HG03469 (cell line): ENCODE measurements around the gene AFTPH.

Experiments
- ATAC-seq: cut with Tn5 transposase; IDR thresholded peaks from one replicate; pipeline ENCODE4 v1.9.1; 2021; ENCODE audit warnings: mild to moderate bottlenecking, moderate library complexity, moderate number of reproducible peaks; ENCODE audit not compliant: unreplicated experiment

Gene AFTPH

GRCh38 chr2:64608867-64609226 is 84.7 kb downstream of the AFTPH start:
- ATAC-seq, result peak; percentile 2

DNA sequence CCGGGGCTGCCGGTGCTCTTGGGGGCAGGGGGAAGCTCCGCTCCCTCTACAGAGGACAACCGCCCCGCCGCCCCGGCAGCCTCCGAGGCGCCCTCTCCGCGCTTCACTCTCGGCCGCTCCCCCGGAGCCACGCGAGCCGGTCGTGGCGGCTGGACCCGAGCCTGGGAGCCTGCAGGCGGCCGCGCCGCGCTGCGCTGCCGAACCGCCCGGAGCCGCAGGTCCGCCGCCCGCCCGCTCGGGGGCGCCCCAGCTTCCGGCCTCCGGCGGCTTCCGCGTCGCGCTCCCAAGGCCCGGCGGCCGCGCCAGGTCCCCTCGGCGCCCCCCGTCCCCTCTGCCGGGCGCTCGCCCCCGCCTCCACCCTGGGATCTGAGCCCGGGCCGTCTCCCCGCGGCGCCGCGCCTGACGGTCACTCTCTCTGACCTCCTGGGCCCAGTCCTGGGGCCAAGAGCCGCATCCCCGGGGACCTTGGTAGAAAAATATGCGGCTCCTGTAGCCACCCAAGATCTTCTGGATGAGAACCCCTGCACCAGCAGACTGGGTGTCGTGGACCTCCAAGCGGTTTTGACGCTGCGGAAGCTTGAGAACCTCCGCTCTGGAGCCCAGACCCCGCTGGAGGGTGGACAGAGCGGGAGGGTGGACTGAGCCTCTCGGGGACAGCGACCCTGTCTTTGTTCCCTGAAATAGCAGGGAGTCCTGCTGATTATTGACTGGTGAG is 85.3 kb downstream of the AFTPH start:
- ATAC-seq, result peak; percentile 24

DNA sequence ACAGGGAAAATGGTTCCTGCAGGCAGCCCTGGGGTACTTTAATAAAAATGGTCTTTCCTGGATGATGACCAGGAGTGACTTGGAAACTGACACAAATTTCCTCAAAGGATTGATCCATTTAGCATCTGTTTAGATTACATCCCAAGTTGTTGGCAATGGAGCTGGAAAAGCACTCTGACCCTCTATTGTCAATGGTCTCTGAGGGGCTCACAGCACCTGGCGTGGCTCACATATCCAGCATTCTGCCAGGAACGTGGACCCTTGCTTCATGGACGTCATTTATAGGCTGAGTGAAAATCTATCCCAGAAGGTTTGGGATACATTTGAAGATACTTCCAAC is 85.8 kb downstream of the AFTPH start:
- ATAC-seq, result no peak

DNA sequence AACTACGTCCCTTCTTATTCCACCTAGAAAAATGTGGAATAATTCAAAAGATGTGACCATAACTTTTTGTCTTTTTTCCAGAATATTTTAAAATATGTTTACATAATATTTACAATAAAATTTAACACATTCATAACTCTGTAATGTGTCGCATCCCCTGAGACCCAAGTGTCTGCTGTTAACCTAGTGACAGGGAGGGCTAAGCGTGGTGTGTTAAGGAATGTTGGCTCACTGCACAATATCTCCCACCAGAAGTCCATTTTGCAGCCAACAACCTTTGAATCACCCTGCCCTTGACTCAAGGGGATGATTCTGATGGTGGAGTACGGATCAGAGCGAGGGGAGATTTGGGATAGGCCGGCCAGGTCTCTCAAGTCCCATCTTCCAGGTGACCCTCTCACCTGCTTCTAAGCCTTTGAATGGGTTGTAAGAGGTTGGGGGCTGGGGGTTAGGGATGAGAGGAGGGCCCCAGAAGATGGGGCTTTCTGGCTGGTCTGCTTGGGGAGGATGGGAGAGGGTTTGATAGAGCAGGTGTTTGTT is 86.3 kb downstream of the AFTPH start:
- ATAC-seq, result no peak

GRCh38 chr2:64612575-64613195 is 88.6 kb downstream of the AFTPH start:
- ATAC-seq, result no peak

GRCh38 chr2:64613276-64613675 is 89.1 kb downstream of the AFTPH start:
- ATAC-seq, result no peak

GRCh38 chr2:64615192-64615763 is 91.2 kb downstream of the AFTPH start:
- no peak for ATAC-seq

- ATAC-seq, result no peak
Measured at GRCh38 chr2:64615844-64616536, 91.9 kb downstream of the AFTPH start.

DNA sequence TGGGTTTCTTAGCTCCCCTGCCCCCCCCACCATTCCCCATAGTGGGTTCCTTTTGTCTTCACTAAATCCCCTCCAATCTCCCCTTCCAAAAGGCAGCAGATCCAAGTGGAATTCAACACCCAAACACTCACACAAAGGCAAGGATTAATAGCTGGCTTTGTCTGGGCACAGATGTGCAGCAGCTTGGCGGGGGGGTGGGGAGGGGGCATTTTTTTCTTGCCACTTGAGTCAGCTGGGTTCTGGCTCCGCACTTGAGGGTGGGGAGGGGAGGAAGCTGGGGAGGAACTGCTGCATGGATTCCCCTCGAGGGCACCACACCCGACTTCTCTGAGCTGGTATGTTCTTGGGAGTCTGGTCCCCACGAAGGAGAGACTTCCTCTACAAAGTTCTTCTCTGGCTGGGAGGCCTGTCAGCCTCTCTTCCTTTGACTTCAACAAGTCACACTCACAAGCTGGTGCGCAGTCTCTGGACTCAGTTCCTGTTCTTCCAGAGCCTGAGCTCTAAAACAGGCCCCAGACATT is 93.6 kb downstream of the AFTPH start:
- ATAC-seq, result no peak

GRCh38 chr2:64620661-64621060 is 96.5 kb downstream of the AFTPH start:
- no peak for ATAC-seq

DNA sequence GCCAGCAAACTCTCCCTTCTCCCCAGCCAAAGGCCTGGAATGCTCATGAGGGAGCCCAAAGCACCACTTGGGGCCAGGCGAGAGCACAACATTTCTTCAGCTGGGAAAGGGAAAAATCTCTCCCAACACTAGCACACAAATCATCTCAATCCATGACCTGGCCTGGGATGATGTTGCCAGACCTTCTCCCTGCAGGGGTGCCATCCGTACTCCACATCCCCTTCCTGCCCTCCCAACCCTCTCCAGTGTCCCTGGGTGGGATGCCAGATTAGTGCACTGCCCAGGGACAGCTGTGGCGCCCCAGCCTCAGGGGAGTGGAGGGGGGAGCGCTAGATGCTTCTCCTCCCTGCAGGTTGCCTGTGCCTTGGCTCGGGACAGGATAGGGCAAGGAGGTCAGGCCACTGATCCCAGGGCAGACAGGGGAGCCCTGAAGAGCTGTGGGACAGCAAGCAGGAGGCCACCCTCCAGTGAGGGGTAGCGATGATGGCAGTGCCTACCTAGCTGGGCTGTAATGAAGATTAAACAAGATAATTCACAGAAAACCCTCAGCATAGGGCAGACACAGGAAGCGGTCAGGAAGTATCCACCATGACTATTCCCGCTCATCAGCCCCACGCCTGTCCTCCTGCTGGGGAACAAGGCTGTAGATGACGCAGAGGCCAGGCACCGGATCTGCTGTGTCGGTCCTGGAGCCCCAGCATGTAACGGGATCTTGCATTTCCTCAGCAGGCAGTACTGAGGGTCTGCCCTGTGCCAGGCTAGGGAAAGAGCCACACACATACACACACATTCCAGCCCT is 98.5 kb downstream of the AFTPH start:
- ATAC-seq, result no peak

DNA sequence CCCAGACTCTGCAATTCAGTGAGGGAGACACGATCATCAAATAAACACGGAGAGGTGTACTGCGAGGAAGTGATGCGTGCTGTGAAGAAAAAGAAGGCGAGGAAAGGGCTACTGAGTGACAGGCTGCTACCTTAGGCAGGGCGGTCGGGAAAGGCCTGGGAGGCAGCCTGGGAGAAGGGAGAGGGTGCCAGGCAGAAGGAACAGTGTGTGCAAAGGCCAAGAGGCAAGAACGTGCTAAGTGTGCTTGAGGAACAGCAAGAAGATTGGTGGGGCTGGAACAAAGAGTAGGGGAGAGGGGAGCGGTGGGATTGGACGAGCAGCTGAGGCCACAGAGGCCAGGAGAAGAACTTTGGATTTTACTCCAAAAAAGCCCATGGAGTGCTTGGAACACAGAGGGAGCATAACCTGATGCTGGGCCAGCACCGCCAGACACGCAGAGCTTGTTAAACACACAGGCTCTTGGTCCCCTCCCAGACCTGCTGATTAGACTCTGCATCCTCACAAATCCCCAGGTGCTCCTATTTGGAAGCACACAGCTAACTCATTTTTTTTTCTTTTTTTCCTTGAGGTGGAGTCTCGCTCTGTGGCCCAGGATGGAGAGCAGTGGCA is 99.2 kb downstream of the AFTPH start:
- ATAC-seq, result no peak

DNA sequence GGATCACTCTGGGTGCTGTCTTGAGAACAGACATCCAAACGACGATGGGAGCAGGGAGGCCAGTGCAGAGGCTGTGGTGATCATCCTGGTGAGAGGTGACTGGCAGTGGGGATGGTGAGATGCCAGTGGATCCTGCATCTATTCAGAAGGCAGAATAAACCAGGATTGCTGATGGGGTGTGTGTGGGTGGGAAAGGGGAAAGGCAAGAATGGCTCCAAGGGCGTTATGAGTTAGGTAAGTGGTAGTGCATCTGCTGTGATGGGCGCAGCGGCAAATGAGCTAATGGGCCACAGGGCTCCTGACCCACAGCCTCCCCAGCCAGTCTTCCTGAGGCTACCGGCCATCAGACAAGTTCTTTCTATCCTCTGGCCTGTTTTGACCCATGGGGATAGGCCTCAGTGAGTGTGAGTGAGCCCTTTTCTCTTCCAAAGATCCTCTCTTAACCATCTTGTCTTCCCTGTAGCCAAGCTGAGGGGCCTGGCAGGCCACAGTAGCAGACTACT is 100.0 kb downstream of the AFTPH start:
- no peak for ATAC-seq

- ATAC-seq, result no peak
Measured at GRCh38 chr2:64624862-64625261, 100.7 kb downstream of the AFTPH start.

GRCh38 chr2:64625299-64626145 is 101.4 kb downstream of the AFTPH start:
- no peak for ATAC-seq

DNA sequence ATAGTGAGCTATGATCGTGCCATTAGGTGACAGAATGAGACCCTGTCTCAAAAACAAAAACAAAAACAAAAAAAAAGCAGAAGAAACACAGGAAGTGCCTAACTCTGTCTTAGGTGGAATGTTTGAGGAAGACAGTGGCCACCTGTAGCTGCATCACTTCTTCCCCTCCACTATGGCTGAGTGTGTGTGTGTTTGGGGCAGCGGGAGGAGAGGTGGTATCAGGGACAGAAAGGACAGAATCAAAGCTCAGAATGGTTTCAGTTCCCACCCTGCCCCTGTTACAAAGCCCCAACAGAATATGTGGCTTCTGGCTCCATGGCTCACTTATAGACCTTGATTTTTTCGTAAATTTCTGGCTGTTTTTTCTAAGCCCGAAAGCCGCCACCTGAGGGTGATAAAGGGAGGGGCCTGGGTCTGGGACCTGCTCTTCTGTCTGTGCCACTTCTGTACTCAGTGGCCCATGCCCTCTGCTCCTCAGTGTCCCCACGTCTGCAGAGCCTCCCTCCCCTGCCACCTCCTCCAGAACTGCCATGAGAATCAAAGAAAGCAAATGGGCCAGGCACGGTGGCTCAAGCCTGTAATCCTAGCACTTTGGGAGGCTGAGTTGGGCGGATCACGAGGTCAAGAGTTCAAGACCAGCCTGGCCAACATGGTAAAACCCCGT is 102.2 kb downstream of the AFTPH start:
- ATAC-seq, result no peak

- no peak for ATAC-seq
Measured at GRCh38 chr2:64626963-64627760, 103.0 kb downstream of the AFTPH start.
